ENCODE data around the gene DHRSX. TPM values are rescaled to one million over a fixed set of nuclear protein-coding genes. Genes with fewer than 3 reads are reported as not detected.

The DHRSX gene
- total and polyA plus RNA-seq, 9 of the 15 experiments (the other 6 are each of a cell fraction or from before 2014, with no cell fraction given), result 0.59 to 11.0 (median 6.2) TPM

DNA sequence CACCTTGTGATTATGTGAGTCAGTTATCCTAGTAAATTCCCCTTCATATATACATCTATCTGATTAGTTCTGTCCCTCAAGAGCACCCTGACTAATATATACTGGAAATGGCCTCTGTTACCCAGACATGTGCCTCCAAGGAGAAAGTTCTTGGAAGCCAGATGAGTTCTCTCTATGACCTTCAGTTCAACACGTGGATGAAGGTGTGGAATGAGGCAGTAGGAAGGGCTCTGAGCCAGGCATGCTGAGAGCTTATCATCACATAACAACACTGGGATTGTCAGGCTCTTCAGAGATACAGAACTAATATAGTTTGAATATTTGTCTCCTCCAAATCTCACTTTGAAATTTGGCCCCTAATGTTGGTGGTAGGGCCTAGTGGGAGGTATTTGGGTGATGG is 44.4 kb upstream of the DHRSX start:
- POLR2A ChIA-PET, result no interaction called here
- intact Hi-C loops (cut with micrococcal nuclease), result no loop called here
- no peak for FAIRE-seq

More for the DNA sequence above, 44.4 kb upstream of the DHRSX start:
- Histone ChIP-seq H3K4me3 (no peak overlapping the region), H3K79me2 (ENCODE audit: control insufficient read depth, insufficient read depth, low read length) (no peaks in the 10 kb centered on the region), H3K27ac (ENCODE audit: extremely low read depth, low read depth, low read length) (no peak overlapping the region), H3K9ac (ENCODE audit: insufficient read depth in 1 of 2, low read depth in 2 of 2, low read length in 2 of 2) (no peak overlapping the region), H3K9me3 (replicated peaks; ENCODE audit: control insufficient read depth, insufficient read depth, low read depth, low read length) (no peaks in the 10 kb centered on the region), H3K36me3 (ENCODE audit: control insufficient read depth, insufficient read depth, low read length) (no peaks in the 10 kb centered on the region), H3K4me2 (ENCODE audit: insufficient read depth, low read length) (no peak overlapping the region), H3K9me1 (ENCODE audit: control insufficient read depth, insufficient read depth, low read length) (no peaks in the 10 kb centered on the region), H3K4me1 (replicated peaks in 1 of 2; ENCODE audit: control insufficient read depth in 2 of 2, insufficient read depth in 2 of 2, low read length in 2 of 2) (no peaks in the 10 kb centered on the region; a peak in 3 of 5 replicates), H3K27me3 (ENCODE audit: control insufficient read depth in 2 of 2, insufficient read depth in 2 of 2, low read length in 2 of 2) (no peaks in the 10 kb centered on the region; a peak in 2 of 5 replicates), H4K20me1 (replicated peaks; ENCODE audit: control insufficient read depth, insufficient read depth, low read length) (no peaks in the 10 kb centered on the region), H2AFZ (ENCODE audit: low read depth, low read length) (no peak overlapping the region)
- TF ChIP-seq ZNF253 (CRISPR knock-in tag; conservative IDR thresholded peaks at IDR 0.05) (no peak), PHF21A (IDR thresholded peaks at IDR 0.05; ENCODE audit: borderline replicate concordance, low read depth) (no peak), SIRT6 (IDR thresholded peaks at IDR 0.05; ENCODE audit: low read depth, low read length) (no peak)
- TF ChIP-seq, protein P1, sequence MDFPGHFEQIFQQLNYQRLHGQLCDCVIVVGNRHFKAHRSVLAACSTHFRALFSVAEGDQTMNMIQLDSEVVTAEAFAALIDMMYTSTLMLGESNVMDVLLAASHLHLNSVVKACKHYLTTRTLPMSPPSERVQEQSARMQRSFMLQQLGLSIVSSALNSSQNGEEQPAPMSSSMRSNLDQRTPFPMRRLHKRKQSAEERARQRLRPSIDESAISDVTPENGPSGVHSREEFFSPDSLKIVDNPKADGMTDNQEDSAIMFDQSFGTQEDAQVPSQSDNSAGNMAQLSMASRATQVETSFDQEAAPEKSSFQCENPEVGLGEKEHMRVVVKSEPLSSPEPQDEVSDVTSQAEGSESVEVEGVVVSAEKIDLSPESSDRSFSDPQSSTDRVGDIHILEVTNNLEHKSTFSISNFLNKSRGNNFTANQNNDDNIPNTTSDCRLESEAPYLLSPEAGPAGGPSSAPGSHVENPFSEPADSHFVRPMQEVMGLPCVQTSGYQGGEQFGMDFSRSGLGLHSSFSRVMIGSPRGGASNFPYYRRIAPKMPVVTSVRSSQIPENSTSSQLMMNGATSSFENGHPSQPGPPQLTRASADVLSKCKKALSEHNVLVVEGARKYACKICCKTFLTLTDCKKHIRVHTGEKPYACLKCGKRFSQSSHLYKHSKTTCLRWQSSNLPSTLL (IDR thresholded peaks at IDR 0.05), result no peak
- no peak for DNase-seq (ENCODE audit: extremely low read depth in 1 of 4, low spot score in 3 of 4)
- CTCF ChIA-PET (ENCODE audit: low intra/inter-chr PET ratio), result no interaction called here
- in situ Hi-C loops (cut with MboI), result no loop called here
- WGBS (ENCODE audit: insufficient coverage, low coverage, missing lambda C conversion rate), result 0% methylated on average over 1 of the region's 1 CpG
- BruUV-seq (replicated peaks), result no TSS peak
- no peak for ATAC-seq
